Measurements from ENCODE around the gene KRTAP9-6.

GRCh38 chr17:41296846-41297245, 31.7 kb downstream of the KRTAP9-6 start:
- no peak for TF ChIP-seq CTCF (conservative IDR thresholded peaks at IDR 0.05)
- no peak for TF ChIP-seq ZFX (IDR thresholded peaks at IDR 0.05)

Measured in C4-2B (cell line).